ENCODE results near the gene JMJD8.

The JMJD8 gene

GRCh38 chr16:642189-643049 is 41.7 kb downstream of the JMJD8 start:
- Mint-ChIP-seq H3K4me3 (peak overlapping the region; percentile 72), H3K4me1 (ENCODE audit: low read depth in 2 of 2) (peaks cover 0 to 7% of the 10 kb centered on the region in 2 donors), H3K27ac (peak overlapping the region in 1 of 2 donors; percentile 57), H3K9me3 (no peaks in the 10 kb centered on the region), H3K36me3 (ENCODE audit: insufficient read depth) (peaks cover 13% of the 10 kb centered on the region), H3K27me3 (no peaks in the 10 kb centered on the region)
- peak; percentile 52 for ATAC-seq (replicated peaks)
- no peak for DNase-seq

DNA sequence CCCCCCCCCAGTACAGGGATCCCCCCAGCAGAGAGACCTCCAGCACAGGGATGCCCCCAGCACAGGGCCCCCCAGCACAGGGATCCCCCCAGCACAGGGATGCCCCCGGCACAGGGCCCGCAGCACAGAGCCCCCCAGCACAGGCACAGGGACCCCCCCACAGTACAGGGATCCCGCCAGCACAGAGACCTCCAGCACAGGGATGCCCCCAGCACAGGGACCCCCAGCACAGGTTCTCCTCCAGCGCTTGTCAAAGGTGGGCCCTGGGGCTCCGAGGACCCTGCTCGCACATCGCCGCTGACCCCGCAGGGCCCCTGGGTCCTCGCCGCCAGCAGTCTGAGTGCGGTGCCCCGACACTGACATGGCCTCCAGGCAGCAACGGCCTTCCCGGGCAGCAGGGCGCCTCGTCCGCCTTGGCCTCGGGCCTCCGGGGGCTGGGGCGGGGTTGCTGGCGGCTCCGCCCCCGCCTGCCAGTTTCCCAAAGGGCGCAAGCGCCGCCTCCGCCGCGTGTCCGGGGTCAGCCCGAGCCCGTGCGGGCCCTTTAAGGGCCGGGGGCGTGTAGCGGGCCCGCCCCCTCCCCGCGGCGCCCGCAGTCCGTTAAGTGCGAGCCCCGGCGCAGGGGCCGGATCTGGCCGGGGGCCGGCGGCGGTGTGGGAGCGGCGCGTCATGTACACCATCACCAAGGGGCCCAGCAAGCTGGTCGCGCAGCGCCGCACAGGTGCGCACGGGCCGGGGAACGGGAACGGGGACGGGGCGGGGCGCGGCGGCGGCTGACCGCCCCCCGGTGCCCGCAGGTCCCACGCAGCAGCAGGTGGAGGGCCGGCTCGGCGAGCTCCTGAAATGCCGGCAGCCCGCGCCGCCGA is 42.6 kb downstream of the JMJD8 start, which contains the start of gene MCRIP2:
Gene MCRIP2 (plus strand): TSS at position 503 of the 863 bp plus-strand sequence. CDS start 164 bp downstream, at position 667.
- Mint-ChIP-seq H3K36me3 (ENCODE audit: insufficient read depth) (peaks cover 22% of the 10 kb centered on the region), H3K4me3 (peak within 1 kb of the TSS; percentile 72), H3K4me1 (ENCODE audit: low read depth in 2 of 2) (peaks cover 3 to 9% of the 10 kb centered on the region in 2 donors), H3K27me3 (peaks cover 0 to 3% of the 10 kb centered on the region in 2 donors), H3K9me3 (peaks cover 0 to 2% of the 10 kb centered on the region in 2 donors), H3K27ac (peak within 1 kb of the TSS in 1 of 2 donors; percentile 57)
- peak; percentile 28 for ATAC-seq (replicated peaks)
- peak; percentile 37 to 42 (median 38) for DNase-seq

DNA sequence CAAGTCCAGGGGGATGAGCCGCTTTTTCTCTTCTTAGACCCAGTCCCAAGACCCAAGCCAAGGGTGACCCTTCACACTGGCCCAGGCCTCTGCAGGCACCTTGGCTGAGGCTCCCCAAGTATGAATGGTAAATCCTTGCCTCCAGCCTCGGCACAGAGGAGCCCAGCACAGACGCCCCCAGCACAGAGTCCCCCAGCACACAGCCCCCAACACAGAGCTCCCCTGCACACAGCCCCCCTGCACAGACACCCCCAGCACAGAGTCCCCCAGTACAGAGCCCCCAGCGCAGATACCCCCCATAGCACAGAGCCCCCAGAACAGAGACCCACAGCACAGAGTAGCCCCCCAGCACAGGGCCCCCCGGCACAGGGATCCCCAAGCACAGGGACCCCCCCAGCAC is 43.5 kb downstream of the JMJD8 start:
- ATAC-seq (replicated peaks) = no peak
- Mint-ChIP-seq H3K27ac (no peak overlapping the region), H3K4me3 (peak overlapping the region; percentile 47 to 50), H3K27me3 (peaks cover 0 to 6% of the 10 kb centered on the region in 2 donors), H3K4me1 (ENCODE audit: low read depth in 2 of 2) (peaks cover 5 to 10% of the 10 kb centered on the region in 2 donors), H3K9me3 (peaks cover 0 to 2% of the 10 kb centered on the region in 2 donors), H3K36me3 (ENCODE audit: insufficient read depth) (peaks cover 27% of the 10 kb centered on the region)
- no peak for DNase-seq

DNA sequence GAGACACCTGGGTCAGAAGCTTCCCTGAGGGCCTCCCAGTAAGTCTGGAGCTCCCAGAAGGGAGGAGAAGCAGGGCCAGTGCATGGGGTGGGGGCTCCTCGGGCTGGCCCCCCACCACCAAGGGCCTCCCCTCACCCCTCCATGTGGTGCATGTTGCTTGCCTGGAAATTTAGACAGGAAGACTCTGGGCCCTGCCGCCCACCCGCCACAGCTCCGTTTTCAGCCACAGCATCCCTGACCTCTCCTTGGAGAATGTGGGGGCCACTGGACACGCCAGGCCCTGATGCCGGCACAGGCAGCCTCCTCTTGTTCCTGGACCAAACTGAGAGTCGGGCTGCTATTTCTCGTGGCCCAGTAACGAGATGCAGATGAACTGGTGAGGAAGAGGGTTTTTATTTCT is 45.3 kb downstream of the JMJD8 start:
- peaks cover 0 to 6% of the 10 kb centered on the region in 2 donors for H3K27me3 Mint-ChIP-seq
- peaks cover 27% of the 10 kb centered on the region for H3K36me3 Mint-ChIP-seq (ENCODE audit: insufficient read depth)
- no peak overlapping the region for H3K27ac Mint-ChIP-seq
- DNase-seq (no peak), ATAC-seq (replicated peaks) (no peak)
- peak overlapping the region in 1 of 2 donors; percentile 6 for H3K4me3 Mint-ChIP-seq
- H3K9me3 Mint-ChIP-seq = peaks cover 0 to 2% of the 10 kb centered on the region in 2 donors
- peaks cover 7 to 10% of the 10 kb centered on the region in 2 donors for H3K4me1 Mint-ChIP-seq (ENCODE audit: low read depth in 2 of 2)

DNA sequence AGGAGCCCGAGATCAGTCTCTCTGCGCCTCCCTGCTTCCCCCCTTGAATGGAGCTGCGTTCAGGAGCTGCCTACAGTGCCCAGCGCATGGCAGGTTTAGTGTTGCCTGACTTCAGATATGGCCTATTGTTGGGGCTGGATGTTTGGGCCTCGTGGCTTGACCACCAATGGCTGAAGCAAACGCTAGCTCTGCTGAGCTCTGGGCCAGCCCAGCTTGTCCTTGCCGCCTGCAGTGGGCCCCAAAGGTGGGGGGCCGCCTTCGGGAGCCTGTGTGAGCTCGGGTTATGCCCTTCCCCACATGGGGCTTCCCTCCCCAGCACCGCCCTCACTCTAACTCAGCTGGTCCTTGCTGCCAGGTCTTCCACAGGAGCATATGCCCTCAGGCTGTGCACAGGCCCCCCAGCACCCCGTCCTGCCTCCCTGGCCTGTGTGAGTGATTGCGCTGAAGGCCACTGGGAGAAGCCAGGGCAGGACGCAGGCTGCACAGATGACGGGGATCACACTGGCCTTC is 46.0 kb downstream of the JMJD8 start:
- Mint-ChIP-seq H3K9me3 (peaks cover 0 to 2% of the 10 kb centered on the region in 2 donors), H3K27ac (peak overlapping the region in 1 of 2 donors; percentile 55), H3K27me3 (peaks cover 0 to 6% of the 10 kb centered on the region in 2 donors), H3K36me3 (ENCODE audit: insufficient read depth) (peaks cover 24% of the 10 kb centered on the region), H3K4me3 (peak overlapping the region; percentile 45 to 99), H3K4me1 (ENCODE audit: low read depth in 2 of 2) (peaks cover 7 to 10% of the 10 kb centered on the region in 2 donors)
- DNase-seq = no peak
- ATAC-seq (replicated peaks) = no peak

- peak overlapping the region; percentile 98 to 99 for H3K4me3 Mint-ChIP-seq
- H3K4me1 Mint-ChIP-seq (ENCODE audit: low read depth in 2 of 2) = peaks cover 7 to 9% of the 10 kb centered on the region in 2 donors
- peaks cover 0 to 6% of the 10 kb centered on the region in 2 donors for H3K27me3 Mint-ChIP-seq
- DNase-seq (no peak), ATAC-seq (replicated peaks) (peak; percentile 55)
- peaks cover 0 to 2% of the 10 kb centered on the region in 2 donors for H3K9me3 Mint-ChIP-seq
- peak overlapping the region; percentile 100 for H3K27ac Mint-ChIP-seq
- peaks cover 24% of the 10 kb centered on the region for H3K36me3 Mint-ChIP-seq (ENCODE audit: insufficient read depth)
Observed at GRCh38 chr16:637081-638018, 46.8 kb downstream of the JMJD8 start.

GRCh38 chr16:636206-637080 is 47.7 kb downstream of the JMJD8 start, which contains the start of gene METTL26:
METTL26 (minus strand) TSS chr16:636305; CDS start chr16:636290, 15 bp downstream.
- Mint-ChIP-seq H3K27ac (peak within 1 kb of the TSS; percentile 100), H3K4me3 (peak within 1 kb of the TSS; percentile 98 to 99), H3K36me3 (ENCODE audit: insufficient read depth) (peaks cover 24% of the 10 kb centered on the region), H3K4me1 (ENCODE audit: low read depth in 2 of 2) (peaks cover 7 to 9% of the 10 kb centered on the region in 2 donors), H3K9me3 (peaks cover 0 to 2% of the 10 kb centered on the region in 2 donors), H3K27me3 (peaks cover 0 to 6% of the 10 kb centered on the region in 2 donors)
- DNase-seq (peak; percentile 89 to 94 (median 90)), ATAC-seq (replicated peaks) (peak; percentile 86)

DNA sequence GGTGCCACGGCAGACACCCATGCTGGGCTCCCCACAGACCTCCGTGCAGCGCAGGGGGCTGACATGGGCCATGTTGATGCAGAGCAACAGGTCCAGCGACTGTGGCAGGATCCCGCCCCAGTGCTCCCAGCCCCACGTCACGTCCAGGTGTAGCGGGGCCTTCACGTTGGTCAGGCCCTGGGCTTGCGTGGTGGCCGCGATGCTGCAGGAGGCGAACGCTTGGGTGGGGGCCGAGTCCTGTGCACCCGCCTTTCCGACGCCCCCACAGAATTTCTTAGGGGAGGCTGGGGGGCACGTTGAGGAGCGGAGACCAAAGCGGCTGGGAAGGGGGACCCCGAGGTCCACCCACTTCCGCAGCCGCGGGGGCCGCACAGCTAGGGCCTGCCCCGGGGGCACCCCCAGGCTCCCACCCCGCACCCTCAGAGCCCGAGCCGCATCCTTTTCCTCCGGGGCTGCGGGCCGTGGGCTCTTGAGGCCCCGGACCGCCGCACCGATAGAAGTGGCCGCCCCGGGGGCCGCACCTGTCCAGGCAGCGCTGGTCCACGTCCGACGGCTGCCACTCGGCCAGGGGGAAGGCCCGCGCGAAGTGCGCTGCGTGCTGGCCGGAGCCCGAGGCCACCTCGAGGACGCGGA is 48.4 kb downstream of the JMJD8 start:
- peak in 1 of 3 experiments; percentile 15 for DNase-seq
- ATAC-seq (replicated peaks) = peak; percentile 0
- Mint-ChIP-seq H3K27me3 (peaks cover 0 to 6% of the 10 kb centered on the region in 2 donors), H3K9me3 (peaks cover 0 to 2% of the 10 kb centered on the region in 2 donors), H3K27ac (peak overlapping the region; percentile 100), H3K4me1 (ENCODE audit: low read depth in 2 of 2) (peaks cover 7 to 9% of the 10 kb centered on the region in 2 donors), H3K4me3 (peak overlapping the region; percentile 98 to 99), H3K36me3 (ENCODE audit: insufficient read depth) (peaks cover 24% of the 10 kb centered on the region)

DNA sequence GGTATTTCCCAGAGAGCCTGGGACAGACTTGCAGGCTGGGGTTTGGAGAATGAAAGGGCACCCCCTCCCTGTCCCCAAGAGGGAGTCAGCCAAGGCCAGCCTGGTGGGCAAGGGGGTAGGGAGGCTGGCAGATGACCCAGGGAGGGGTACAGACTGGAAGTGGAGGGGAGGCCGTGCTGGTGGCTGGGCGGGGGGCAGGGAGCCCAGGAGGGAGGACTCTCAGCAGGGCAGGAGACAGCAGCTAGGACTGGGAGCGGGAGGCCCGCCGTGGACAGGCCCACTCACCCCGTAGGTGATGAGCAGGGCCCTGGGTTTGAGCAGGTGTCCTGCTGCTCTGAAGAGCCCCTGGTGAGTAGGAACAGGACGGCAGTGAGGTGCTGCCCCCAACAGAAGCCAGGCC is 49.1 kb downstream of the JMJD8 start:
- Mint-ChIP-seq H3K27ac (no peak overlapping the region), H3K4me3 (peak overlapping the region; percentile 69 to 76), H3K27me3 (peaks cover 0 to 6% of the 10 kb centered on the region in 2 donors), H3K9me3 (peaks cover 0 to 2% of the 10 kb centered on the region in 2 donors), H3K36me3 (ENCODE audit: insufficient read depth) (peaks cover 24% of the 10 kb centered on the region), H3K4me1 (ENCODE audit: low read depth in 2 of 2) (peaks cover 7 to 9% of the 10 kb centered on the region in 2 donors)
- ATAC-seq (replicated peaks) (no peak), DNase-seq (no peak)

DNA sequence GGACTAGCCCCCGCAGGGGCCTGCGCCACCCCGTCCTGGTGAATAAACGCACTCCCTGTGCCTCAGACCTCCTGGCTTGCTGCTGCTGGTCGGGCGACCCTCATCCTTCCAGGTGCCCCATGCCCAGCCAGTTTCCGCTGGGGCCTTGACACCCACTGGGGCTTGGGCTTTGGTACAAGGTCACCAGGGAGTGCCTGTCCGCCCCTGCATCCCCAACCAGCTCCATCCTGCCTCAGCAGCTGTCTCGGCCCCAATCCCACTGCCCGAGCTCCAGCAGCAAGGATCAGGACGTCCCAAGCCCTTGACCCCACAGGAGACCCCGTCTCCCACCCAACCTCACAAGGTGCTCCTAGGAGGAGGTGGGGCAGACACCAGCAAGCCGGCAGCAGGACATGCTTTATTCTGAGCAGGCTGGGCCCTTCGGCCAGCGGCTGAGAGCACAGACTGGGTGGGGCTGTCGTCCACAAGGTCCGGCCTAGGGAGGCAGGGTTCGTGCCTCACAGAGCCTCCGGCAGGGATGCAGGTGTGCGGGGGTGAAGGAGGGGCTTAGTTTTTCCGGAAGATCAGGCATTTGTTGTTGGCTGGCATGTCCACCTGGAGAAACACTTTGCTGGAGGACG is 50.0 kb downstream of the JMJD8 start:
- peaks cover 24% of the 10 kb centered on the region for H3K36me3 Mint-ChIP-seq (ENCODE audit: insufficient read depth)
- H3K9me3 Mint-ChIP-seq = peaks cover 0 to 2% of the 10 kb centered on the region in 2 donors
- peak overlapping the region; percentile 69 to 76 for H3K4me3 Mint-ChIP-seq
- DNase-seq = no peak
- H3K27ac Mint-ChIP-seq = no peak overlapping the region
- ATAC-seq (replicated peaks) = no peak
- peaks cover 0 to 6% of the 10 kb centered on the region in 2 donors for H3K27me3 Mint-ChIP-seq
- peaks cover 7 to 11% of the 10 kb centered on the region in 2 donors for H3K4me1 Mint-ChIP-seq (ENCODE audit: low read depth in 2 of 2)
